Cerebellar cortex (tissue), 1 donor: ENCODE measurements around the gene RUSC2.
"Not testable (repeated sequence)": the region's sequence is repeated elsewhere in the genome, so short reads cannot be mapped to it uniquely, and the experiment has no call there.

Experiments
- DNase-seq: peaks from one replicate; pipeline ENCODE4 v3.0.0-alpha.2; 2015; ENCODE audit warnings: low spot score

The RUSC2 gene

DNA sequence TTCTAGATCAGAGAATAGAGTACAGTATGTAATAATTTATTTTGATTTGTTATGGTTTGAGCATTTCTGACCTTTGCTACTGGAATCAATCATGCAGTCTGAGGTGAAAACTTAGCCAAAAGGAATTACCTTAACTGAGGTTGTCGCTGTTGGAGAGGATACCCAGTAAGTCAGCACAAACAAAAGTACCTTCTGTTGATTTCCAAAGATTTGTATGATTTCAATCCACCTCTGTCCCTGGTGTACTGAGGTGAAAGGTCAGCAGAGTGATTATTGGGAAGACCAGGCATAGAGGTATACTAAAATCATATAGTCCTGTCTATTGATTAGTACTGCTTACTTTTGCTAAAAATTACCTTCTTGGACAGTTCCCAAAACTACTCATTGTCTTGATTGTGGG is 32.8 kb downstream of the RUSC2 start:
- DNase-seq: no peak

DNA sequence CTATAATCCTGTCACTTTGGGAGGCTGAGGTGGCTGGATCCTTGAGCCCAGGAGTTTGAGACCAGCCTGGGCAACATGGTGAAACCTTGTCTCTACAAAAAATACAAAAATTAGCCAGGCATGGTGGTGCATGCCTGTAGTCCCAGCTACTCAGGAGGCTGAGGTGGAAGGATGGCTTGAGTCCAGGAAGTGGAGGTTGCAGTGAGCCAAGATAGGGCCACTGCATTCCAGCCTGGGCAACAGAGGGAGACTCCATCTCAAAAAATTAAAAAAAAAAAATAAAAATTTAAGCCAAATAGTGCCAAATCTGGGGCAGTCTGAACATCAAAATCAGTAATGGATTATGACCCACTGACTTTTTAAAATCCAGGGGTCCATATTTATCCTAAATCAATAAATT is 33.6 kb downstream of the RUSC2 start:
- DNase-seq: not testable (repeated sequence)

DNA sequence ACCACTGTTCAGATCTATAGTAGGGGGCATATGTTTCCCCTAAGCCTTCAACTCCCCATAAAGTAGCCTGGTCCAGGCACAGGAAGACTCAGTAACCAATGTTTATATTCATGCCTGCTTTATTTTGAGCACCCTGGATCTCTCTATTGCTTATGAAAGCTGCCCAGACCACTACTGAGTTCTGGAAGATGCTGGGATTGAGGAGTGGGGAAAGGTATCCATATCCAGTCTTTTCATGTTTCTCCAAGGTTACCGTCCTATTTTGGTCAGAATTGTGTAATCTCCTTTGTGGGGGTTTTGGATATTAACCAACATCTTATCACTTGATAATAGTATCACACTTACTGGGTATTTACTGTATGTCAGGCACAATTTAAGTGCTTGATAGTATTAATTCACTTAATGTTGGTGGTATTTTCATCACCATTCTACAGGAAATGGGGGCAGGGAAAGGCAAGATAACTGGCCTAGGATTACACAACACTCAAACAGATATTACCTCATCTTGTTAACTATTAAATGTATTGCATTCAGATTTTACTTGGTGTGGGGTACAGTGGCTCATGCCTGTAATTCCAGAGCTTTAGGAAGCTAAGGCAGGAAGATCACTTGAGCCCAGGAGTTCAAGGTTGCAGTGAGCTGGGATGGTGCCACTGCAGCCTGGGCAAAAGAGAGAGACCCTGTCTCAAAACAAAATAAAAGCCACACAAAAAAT is 36.3 kb downstream of the RUSC2 start:
- no peak for DNase-seq

DNA sequence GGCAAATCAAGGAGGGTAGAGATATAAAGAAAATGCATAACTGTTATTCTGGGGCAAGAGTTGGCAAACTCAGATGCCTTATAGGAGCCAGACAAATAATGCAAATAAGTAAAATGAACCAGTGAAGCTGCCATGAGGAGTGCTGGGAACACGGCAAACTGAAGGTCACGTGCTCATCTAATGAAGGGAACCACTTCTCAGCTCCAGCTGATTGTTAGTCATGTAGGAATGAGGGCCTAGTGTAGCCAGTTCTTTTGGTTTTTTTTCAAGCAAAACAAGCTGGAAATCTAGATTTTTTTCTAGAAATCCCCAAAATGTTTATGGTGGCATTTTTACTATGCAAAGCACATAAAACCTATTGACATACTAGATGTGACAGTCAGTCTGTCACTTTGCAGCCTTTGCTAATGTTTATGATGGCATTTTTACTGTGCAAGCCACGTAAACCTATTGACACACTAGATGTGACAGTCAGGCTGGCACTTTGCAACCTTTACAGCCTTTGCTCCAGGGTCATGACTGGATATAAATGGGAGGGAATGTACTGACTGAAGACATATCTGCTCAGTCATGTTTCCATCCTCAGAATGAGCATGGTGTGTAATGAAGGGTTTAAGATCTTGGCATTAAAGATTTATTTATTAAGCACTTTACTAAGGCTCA is 39.4 kb downstream of the RUSC2 start:
- no peak for DNase-seq

DNA sequence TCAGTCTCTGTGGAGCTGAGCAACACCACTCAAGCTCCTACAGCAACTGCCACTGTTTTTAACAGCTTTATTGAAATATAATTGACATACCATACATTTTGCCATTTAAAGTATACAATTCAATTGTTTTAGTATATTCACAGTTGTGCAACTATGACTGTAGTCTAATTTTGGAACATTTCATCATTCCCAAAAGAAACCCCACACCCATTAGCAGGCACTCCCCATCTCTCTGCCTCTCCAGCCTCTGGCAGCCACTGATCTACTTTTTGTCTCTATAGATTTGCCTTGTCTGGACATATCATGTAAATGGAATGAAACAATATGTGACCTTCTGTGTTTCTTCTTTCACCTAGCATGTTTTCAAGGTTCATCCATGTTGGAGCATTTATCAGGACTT is 43.5 kb downstream of the RUSC2 start:
- DNase-seq: no peak

DNA sequence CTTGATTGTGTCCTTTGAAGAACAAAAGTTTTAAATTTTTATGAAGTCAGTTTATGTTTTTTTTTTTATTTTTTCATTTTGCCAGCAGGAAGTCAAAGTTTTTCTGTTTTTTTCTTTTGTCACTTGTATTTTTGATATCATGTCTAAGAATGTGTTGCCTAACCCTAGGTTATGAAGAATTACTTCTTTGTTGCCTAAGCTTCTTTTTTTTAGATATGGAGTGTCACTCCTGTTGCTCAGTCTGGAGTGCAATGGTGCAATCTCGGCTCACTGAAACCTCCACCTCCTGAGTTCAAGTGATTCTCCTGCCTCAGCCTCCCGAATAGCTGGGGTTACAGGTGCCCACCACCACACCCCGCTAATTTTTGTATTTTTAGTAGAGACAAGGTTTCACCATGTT is 45.0 kb downstream of the RUSC2 start:
- DNase-seq: not testable (repeated sequence)

DNA sequence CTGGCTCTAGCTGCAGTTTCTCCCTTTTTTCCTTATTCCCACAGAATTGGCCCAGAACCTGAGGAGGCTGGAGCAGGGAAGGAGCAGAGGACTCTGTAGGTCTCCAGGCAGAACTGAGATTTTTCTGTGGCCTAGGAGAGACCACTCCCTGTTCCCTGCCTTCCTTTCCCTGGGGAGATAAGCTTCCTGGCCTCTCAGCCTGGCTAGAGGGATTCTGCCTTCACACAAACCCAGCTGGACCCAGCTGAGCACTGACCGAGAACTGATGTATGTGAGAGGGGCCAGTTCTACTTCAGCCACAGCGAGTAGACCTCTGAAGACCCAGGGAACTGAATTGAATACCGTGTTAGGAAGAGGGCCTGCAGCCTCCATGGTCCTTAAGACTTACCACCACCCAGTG is 48.0 kb downstream of the RUSC2 start:
- no peak for DNase-seq

DNA sequence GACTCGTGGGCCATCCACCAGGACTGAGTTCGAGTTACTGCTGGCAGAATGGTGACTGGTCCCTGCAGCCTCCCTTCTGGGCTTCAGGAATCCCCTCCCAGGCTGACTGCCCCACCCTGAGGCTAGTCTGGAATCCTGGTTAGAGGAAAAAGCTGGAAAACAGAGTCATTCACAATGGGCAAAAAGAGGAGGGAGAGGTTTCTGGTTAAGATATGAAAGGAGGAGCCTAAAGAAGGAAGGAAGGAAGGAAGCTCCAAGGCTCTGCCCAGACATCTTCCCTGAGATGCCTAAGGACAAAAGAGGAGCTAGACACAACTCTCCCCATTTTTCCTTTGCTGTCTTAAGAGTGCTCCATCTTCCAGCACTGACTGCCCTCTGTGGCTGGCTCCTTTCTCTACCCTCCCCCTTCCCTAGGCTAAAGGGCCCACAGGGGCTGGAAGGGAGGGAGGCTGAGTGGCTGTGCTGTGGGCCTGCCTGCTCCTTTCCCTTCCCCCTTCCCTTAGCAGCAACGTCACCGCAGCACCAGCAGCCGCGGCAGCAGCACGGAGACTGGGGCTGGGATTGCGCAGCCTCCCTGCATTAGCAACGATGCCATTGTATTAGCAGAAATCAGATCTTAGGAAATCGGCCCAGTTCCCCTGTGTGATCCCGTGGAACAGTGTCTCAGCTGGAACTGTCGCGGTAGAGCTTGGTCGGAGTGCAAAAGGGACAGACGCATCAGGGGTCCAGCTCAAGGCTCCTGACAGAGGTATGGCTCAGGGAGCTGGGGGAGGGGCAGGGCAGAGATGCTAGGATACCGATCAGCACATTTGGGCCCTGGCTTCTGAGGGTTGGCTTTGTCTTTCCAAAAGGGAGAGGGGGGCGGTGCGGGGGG is 48.7 kb downstream of the RUSC2 start:
- peak; percentile 85 for DNase-seq
